ENCODE data around the gene DPP8.
A peak's percentile ranks its signal among the peaks of the same experiment; 100 is the strongest.
"Not testable (repeated sequence)": the region's sequence is repeated elsewhere in the genome, so short reads cannot be mapped to it uniquely, and the experiment has no call there.

Gene DPP8

GRCh38 chr15:65484876-65485275 lies 32.6 kb downstream of the DPP8 start:
- ChIA-PET CTCF (no interaction called here), POLR2A (no interaction called here)
- H3K4me3 ChIP-seq (ENCODE audit: low read depth, low read length), result no peak overlapping the region
- no peak for TF ChIP-seq CTCF (IDR thresholded peaks at IDR 0.05; ENCODE audit: insufficient read depth, low read length, missing control alignments)
- DNase-seq (ENCODE audit: low read depth, low spot score), result no peak

- ChIA-PET POLR2A (no interaction called here), CTCF (no interaction called here)
- no peak overlapping the region for H3K4me3 ChIP-seq (ENCODE audit: low read depth, low read length)
- DNase-seq (ENCODE audit: low read depth, low spot score), result peak; percentile 46
- TF ChIP-seq CTCF (IDR thresholded peaks at IDR 0.05; ENCODE audit: insufficient read depth, low read length, missing control alignments), result no peak
These were observed 40.6 kb downstream of the DPP8 start for GRCh38 chr15:65476903-65477302.

- ChIA-PET CTCF (interaction anchor here (0.6 kb wide), 1 partner anchor 17 kb away, joined by 3 read pairs; no protein-coding TSS in a partner anchor), POLR2A (no interaction called here)
- no peak overlapping the region for H3K4me3 ChIP-seq (ENCODE audit: low read depth, low read length)
- DNase-seq (ENCODE audit: low read depth, low spot score), result no peak
- TF ChIP-seq CTCF (IDR thresholded peaks at IDR 0.05; ENCODE audit: insufficient read depth, low read length, missing control alignments), result no peak
These were observed 46.6 kb downstream of the DPP8 start for GRCh38 chr15:65470866-65471265.

- no peak for TF ChIP-seq CTCF (IDR thresholded peaks at IDR 0.05; ENCODE audit: insufficient read depth, low read length, missing control alignments)
- POLR2A ChIA-PET, result no interaction called here
- H3K4me3 ChIP-seq (ENCODE audit: low read depth, low read length), result no peak overlapping the region
- CTCF ChIA-PET, result interaction anchor here (0.9 to 1.2 kb wide), 4 partner anchors 38 to 83 kb away, joined by 3 to 4 read pairs (median 4); no protein-coding TSS in a partner anchor
- DNase-seq (ENCODE audit: low read depth, low spot score), result no peak
These were observed 49.1 kb downstream of the DPP8 start for GRCh38 chr15:65468229-65468909.

- DNase-seq (ENCODE audit: low read depth, low spot score), result no peak
- POLR2A ChIA-PET, result no interaction called here
- no peak overlapping the region for H3K4me3 ChIP-seq (ENCODE audit: low read depth, low read length)
- no peak for TF ChIP-seq CTCF (IDR thresholded peaks at IDR 0.05; ENCODE audit: insufficient read depth, low read length, missing control alignments)
- CTCF ChIA-PET, result interaction anchor here (1.0 to 2.1 kb wide), 5 partner anchors 9 to 81 kb away, joined by 3 to 14 read pairs (median 3); no protein-coding TSS in a partner anchor
These were observed 50.6 kb downstream of the DPP8 start for GRCh38 chr15:65466901-65467300.

- H3K4me3 ChIP-seq (ENCODE audit: low read depth, low read length); CTCF ChIA-PET; POLR2A ChIA-PET; DNase-seq (ENCODE audit: low read depth, low spot score): not testable (repeated sequence)
These were observed 54.4 kb downstream of the DPP8 start for GRCh38 chr15:65463096-65463495.

Measured in AG04449 (cell line).